ENCODE results near the gene PNPLA5. TPM values are rescaled to one million over a fixed set of nuclear protein-coding genes. Genes with fewer than 3 reads are reported as not detected.
"Not testable (repeated sequence)": the region's sequence is repeated elsewhere in the genome, so short reads cannot be mapped to it uniquely, and the experiment has no call there.

Gene PNPLA5, protein sequence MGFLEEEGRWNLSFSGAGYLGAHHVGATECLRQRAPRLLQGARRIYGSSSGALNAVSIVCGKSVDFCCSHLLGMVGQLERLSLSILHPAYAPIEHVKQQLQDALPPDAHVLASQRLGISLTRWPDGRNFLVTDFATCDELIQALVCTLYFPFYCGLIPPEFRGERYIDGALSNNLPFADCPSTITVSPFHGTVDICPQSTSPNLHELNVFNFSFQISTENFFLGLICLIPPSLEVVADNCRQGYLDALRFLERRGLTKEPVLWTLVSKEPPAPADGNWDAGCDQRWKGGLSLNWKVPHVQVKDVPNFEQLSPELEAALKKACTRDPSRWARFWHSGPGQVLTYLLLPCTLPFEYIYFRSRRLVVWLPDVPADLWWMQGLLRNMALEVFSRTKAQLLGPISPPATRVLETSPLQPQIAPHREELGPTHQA
- not detected in 2 replicates for total RNA-seq
- polyA plus RNA-seq (2012) = 0.13 TPM

DNA sequence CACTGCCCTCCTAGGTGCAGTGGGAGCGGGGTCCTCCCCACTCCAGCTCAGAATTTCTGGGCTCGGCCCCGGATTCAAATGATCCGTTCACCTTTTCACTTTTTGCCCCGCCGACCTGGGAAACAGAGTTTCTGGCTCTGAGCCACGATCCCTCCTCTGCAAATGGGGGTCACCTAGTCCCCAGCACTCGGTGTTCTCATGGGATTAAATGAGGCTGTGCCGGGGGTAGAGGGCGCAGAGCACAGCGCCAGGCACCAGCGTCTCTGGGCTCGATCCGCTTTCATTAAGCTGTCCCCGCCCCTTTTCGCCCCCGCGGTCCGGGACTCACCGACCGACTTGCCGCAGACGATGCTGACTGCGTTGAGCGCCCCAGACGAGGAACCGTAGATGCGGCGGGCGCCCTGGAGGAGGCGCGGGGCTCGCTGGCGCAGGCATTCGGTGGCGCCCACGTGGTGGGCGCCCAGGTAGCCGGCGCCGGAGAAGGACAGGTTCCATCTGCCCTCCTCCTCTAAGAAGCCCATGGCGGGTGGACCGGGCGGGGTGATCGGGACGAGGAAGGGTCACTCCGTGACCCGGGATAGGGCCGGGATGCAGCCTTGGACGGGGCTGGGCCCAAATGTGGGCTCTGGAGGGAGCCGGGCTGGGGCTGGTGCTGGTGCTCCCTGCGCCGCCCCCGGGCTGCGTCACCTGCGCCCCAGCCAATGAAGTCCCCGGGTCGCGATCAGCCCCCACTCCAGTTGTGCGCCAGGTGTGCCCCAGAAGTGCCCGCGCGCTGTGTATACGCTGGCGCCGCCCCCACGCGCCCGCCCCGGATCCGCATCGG lies at the start of gene PNPLA5:
Gene PNPLA5 (minus strand): TSS at position 654 of the 823 bp plus-strand sequence. CDS start 133 bp downstream, at position 521.
- no peak for DNase-seq (ENCODE audit: low read depth)

DNA sequence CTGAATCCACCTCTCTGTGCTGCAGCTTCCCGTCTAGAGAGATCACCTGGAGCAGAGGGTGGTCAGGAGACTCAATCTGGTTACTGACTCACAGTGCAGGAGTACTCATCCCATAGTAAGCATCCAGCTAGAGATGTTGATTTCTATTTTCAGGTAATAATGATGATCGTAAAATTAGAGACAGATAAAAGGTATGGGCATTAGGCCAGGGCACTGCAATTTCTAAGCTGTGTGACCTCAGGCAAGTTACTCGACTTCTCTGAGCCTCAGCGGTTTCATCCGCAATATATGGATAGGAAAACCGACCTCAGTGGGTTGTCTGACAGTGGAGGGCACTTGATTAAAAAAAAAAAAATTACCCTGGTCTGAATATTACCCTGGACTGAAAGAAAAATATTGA lies 49.6 kb upstream of the PNPLA5 start:
- no peak for DNase-seq (ENCODE audit: low read depth)

DNA sequence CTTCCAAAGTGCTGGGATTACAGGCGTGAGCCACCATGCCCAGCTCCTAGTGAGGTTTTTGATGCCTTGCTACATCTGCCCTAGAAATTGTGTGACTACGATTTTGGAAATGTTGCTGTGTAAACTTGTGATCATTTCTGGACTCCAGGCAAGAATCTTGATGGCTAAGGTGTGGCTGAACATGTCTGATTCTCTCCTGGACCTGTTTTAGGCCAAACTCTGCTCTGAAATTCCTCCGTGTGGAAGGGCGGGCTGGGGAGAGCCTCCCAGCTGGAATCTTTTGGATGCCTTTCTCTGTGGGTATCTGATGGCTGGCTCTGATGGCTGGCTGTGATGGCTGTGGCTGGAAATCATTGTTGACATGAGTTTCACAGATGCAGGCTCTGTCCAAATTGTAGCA lies 40.0 kb upstream of the PNPLA5 start:
- peak; percentile 65 for DNase-seq (ENCODE audit: low read depth)

DNA sequence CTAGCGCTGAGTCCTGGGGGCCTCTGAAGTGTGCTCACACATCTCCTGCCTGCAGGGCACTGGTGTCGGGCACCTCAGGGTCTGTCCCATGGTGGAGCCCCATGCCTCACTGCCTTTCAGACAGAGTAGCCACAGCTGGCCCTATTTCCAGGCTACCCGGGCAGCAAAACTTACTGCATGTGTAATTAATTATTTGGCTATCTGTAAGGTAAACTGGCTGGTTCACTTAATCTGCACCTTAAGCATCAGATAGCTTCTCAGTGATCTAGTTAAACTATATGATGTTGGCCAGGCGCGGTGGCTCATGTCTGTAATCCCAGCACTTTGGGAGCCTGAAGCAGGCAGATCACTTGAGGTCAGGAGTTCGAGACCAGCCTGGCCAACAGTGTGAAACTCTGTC lies 37.1 kb upstream of the PNPLA5 start:
- DNase-seq (ENCODE audit: low read depth) = no peak

DNA sequence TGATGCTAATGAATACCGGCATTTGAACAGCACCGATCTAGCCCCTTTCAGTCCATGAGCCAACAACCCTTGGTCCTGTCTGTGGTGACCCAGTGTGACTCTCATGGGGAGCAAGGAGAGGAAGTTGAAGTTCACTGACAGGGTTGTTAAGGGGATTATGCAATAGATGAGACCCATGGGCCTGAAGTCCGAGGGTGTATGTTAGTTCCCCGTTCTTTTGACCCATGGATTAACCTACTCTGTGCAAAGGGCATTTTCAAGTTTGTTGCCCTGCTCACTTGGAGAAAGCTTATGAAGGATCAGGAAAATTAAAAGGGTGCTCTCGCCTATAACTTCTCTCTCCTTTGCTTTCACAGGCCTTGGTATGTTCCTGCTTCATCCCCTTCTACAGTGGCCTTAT lies 36.7 kb upstream of the PNPLA5 start:
- DNase-seq (ENCODE audit: low read depth) = no peak

DNA sequence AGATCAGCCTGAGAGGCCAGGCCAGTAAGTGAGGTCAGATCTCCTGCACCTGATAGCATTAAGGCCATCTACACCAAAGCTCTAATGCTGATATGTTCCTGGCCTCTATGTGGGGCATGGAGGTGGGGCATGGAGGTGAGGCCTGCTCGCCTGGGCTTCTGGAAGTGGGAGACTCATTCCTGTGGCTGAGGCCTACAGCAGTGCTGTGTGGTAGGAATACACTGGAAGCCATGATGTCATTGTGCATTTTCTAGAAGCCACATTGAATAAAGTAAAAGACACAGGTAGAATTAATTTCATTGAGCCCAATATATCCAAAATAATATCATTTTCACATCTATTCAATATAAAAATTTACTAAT lies 34.5 kb upstream of the PNPLA5 start:
- no peak for DNase-seq (ENCODE audit: low read depth)

DNA sequence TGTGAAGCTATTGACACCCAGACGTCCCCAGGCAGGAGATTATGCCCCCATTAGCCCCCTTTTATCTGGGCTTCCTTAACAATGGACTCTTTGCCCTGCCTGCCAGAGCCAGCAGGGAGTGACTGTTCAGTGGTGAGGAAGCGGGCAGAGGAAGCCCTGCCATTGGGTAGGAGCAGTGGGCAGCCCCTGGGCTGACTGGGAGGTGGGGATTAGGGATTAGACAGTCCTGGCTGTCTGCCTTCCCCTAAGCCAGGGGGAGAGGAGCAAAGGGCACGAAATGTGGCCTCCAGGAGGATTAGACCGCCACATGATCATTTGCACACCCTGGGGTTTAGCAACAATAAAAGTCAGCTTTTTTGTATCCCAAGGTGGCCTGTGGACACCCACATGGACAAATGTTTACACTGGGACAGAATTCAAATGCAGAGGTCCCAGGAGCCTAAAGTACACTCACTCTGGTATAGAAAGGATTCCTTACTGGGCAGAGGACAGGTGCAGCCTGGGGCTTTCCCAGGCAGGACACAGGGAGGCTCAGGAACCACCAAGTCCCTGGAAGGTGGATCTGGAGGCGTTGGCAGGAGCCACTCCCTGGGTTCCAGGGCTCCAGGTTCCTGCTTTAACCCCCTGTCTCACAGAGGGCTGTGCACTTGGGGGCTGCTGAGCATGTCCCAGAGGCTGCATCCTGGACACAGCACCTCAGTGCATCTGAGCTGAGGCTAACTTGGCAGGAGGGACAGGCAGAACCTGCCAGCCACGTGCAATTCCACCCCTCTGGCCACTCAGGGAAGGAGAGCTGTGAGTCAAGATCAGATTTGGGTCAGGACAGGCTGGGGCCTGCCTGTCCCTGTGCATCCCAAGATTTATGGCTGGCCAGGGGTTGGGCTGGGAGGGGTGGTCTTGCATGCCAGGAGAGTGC lies 33.9 kb upstream of the PNPLA5 start:
- peak; percentile 79 for DNase-seq (ENCODE audit: low read depth)

DNA sequence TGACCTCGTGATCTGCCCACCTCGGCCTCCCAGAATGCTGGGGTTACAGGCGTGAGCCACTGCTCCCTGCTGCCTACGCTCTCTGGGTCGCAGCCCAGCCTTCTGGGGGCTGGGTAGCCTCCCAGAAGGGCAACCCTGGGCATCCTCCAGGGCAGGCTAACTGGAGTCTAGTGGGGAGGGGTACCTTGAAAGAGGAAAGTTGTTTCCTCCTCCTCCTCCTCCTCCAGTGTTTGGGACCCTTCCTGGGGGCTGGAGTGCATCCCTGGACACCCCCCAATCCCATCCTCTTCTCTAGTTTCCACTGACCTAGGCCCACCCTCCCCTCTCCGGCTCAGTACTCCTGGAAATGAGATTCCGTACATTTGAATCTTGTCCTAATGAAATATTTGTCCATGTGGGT lies 33.1 kb upstream of the PNPLA5 start:
- DNase-seq (ENCODE audit: low read depth) = no peak

DNA sequence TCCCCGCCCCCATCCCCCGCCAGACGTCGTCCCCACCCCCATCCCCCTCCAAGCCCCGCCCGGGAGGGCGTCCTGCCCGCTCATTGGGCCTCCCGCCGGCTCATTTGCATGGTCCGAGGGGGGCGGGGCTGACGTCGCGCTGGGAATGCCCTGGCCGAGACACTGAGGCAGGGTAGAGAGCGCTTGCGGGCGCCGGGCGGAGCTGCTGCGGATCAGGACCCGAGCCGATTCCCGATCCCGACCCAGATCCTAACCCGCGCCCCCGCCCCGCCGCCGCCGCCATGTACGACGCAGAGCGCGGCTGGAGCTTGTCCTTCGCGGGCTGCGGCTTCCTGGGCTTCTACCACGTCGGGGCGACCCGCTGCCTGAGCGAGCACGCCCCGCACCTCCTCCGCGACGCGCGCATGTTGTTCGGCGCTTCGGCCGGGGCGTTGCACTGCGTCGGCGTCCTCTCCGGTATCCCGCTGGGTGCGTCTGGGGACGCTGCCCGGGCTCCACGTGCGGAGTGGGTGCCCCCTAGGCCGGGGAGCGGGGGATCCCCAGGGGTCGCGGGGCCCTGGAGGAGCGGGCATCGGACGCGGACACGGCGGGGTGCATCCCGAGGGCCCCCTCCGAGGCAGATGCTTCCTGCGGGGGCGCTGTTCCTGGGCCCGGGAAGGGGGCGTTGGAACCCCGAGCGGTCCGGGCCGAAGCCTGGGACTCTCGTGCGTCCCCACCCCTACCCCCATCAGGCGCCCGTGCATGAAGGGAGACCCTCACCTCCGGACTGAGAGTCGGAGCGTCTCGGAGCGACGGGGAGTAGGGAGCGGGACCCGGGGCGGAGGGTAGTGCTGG lies 32.0 kb upstream of the PNPLA5 start, which contains the start of gene PNPLA3:
Gene PNPLA3 (plus strand): TSS at position 175 of the 834 bp plus-strand sequence. CDS start 107 bp downstream, at position 282.
- peak; percentile 93 for DNase-seq (ENCODE audit: low read depth)

DNA sequence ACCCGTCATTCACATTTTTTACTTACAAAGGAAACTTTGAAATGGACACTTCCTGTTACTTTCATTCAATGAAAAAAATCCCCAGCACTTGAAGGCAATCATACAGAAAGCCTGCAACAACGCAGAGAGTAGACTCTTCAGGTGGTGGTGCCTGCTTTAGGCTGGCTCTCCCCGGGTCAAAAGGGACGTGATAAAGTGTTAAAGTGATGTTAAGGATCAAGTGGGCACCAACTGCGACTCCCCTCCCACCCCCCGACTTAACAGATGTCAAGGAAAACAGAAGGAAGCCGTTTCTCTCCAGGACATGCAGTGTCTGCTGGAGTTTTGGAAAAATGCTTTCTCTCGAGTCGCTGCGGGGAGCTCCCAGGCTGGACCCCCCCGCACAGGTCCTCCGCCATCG lies 31.4 kb upstream of the PNPLA5 start:
- no peak for DNase-seq (ENCODE audit: low read depth)

DNA sequence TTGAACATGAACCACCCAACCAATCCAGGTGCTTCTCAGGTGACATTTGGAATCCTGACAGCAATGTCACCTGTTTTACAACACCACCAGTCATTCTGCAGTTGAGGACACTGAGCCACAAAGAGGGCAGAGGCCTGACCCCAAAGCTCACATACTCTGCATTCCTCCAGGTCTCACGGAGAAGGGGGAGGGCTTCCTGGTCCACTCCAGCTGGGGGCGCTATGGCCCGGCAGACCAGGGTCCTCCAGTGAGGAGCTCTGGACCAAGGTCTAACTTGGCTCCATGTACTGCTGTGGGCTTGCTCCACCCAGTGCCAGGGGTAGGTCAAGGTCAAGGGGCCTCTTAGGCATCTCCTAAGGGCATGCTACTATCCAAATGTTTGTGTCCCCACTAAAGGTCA lies 30.3 kb upstream of the PNPLA5 start:
- peak; percentile 61 for DNase-seq (ENCODE audit: low read depth)

DNA sequence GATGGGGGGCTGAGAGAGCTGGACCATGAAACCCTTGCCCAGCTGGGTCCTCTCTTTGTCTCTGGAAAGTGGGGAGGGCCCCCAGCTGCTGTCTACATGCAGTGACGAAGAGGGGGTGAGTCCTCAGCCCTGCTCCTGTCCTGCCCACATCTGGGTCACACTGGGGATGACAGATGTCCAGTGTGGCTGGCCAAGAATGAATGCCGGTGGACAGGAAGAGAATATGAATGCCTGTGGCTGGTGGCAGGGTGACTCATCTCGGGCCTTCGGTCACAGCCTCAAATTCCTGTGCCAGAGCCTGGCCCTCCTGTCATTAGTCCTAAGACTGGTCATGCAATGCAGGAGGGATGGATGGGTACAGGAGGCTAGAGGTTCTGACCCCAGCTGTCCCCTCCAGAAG lies 29.6 kb upstream of the PNPLA5 start:
- DNase-seq (ENCODE audit: low read depth) = peak; percentile 98

DNA sequence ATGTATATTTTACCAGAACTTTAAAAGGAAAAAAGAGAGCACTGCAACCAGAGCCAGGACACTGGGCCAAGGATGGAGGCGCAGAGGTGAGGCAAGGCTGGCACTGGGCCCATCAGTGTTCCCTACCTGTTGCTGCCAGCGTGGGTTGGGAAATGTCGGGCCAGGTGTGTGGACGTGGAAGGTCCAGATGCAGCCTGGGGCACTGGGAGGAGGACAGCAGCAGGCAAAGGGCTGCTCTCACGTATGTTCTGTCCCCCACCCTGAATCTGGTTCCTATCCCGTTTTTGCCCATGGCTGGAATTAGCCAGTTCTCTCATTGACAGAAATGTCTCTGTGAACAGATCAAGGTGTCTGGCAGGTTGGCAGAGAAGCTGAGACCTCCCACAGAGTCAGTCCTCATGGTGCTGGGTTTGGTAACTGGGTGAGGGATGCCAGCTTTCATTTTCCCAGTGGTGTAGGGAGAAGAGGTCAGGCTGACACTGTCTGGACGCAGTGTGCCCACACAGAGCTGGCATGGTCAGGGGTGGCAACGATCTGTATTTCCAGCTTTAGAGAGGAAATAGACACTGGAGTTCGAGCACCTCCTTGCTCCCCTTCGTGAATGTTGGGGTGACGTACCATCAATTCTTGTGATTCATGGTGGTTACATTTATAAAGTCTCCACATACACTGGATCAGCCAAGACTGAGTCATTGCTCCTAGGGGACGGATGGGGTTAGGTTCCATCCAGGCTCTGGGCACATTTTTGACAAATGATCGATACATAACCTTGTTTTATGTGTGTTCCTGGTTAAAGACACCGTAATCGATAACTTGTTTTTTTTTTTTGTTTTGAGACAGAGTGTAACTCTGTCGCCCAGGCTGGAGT lies 27.5 kb upstream of the PNPLA5 start:
- DNase-seq (ENCODE audit: low read depth) = peak; percentile 48

DNA sequence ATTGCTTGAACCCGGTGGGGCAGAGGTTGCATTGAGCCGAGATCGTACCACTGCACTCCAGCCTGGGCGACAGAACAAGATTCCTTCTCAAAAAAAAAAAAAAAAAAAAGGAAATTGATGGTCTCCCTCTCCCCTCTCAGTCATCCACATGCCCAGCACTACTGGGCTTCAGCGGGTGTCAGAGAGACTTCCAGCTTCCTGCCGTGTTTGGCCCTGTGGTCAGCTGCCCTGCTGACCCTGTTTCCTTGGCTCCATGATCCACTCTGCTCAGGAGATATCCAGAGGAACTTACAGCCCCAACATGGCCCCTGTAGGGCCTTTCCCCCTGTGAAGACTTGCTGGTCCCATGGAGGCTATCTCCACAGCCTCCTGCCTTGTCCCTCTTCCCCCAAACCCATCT lies 25.7 kb upstream of the PNPLA5 start:
- DNase-seq (ENCODE audit: low read depth) = no peak

DNA sequence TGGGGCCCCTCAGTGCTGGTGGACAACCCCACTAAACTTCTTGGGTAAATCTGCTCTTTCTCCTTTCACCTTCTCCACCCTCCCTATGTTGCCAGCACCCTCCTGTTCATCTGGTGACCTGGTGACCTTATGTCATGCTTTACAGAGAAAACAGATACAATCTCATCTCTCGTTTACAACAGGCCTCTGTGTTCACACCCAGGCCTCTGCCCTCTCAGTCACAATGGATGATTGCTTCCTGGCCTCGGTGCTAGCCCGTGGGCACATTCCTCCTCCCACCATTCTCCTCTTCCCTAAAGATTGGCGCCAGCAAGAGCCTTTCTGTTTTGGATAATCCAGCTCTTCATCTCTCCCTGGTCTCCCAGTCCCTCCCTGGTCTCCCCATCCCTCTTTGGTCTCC lies 19.5 kb upstream of the PNPLA5 start:
- no peak for DNase-seq (ENCODE audit: low read depth)

DNA sequence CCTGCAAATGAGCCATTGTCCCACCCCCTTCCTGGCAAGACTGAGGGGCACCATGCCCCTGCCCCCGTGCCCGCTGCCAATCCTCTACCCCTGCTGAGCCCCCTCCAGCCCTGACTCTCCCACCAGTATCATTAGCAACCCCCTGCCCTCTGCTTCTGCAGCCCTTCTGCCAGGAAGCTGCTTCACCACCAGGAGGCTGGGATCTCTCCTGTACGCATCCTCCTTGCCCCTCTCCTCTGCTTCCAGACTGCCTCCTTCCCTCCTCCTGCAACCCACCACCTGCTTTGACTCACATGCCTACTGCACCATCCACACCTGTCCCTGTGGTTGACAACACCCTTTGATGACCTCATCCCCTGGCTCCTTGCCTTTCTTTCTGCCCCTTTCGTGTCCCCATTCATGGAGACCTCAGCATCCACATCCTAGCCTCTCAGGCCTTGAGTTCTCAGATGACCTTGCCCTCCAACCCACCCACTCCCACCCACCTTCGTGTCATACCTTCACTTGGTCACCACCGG lies 18.4 kb upstream of the PNPLA5 start:
- DNase-seq (ENCODE audit: low read depth) = peak; percentile 75

DNA sequence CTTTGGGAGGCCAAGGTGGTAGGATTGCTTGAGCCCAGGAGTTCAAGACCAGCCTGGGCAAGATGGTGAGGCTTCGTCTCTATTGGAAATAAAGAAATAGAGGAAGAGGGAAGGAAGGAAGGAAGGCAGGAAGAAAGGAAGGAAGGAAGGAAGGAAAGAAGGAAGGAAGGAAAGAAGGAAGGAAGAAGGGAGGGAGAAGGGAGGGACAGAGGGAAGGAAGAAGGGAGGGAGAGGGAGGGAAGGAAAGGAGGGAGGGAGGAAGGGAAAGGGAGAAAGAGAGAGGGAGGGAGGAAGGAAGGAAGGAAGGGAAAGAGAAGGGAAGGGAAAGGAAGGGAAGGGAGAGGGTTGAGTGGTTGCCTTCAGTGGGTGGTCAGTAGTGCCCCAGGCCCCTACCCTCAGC lies 17.9 kb upstream of the PNPLA5 start:
- DNase-seq (ENCODE audit: low read depth) = no peak

DNA sequence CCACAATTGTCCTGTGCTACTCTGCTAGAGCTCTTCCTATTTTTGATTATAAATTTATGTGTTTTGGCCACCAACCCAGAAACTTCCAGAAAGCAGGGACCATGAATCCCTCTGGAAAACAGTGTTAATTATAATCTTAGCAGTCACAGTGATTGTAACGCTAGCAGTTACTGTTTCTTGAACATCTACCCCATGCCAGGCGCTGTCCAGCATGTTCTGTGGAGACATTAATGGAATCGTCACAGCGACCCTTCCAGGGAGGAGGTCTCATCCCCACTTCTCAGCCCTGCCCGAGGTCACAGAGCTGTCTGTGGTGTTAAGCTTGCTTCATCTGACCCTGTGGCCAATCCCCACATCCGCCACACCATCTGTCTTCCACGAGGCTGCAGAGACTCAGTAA lies 13.9 kb upstream of the PNPLA5 start:
- DNase-seq (ENCODE audit: low read depth) = peak; percentile 44

DNA sequence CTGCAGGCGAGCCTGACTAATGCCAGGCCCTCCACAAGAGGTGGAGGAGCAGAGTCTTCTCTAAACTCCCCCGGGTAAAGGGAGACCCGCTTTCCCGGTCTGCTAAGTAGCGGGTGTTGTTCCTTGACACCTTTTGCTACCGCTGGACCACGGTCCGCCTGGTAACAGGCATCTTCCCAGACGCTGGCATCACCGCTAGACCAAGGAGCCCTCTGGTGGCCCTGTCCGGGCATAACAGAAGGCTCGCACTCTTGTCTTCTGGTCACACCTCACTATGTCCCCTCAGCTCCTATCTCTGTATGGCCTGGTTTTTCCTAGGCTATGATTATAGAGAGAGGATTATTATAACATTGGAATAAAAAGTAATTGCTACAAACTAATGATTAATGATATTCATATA lies 12.6 kb upstream of the PNPLA5 start:
- DNase-seq (ENCODE audit: low read depth) = not testable (repeated sequence)
